Stimulated activated naive CD8-positive, alpha-beta T cell treated with anti-CD3 and anti-CD28 coated beads, Interleukin-15, Interleukin-2, amounts not matched to agents 100 U/mL and 50 U/mL, for 24 hours (primary cell): ENCODE results near the gene HOXB7.

Experiments used
- ATAC-seq: fragments of 150-1000 bp; cut with Tn5 transposase; one replicate; pipeline ENCODE4 v1.10.0; 2021
- DNase-seq: peaks from one replicate; pipeline ENCODE4 v3.0.0; 2021

The HOXB7 gene

DNA sequence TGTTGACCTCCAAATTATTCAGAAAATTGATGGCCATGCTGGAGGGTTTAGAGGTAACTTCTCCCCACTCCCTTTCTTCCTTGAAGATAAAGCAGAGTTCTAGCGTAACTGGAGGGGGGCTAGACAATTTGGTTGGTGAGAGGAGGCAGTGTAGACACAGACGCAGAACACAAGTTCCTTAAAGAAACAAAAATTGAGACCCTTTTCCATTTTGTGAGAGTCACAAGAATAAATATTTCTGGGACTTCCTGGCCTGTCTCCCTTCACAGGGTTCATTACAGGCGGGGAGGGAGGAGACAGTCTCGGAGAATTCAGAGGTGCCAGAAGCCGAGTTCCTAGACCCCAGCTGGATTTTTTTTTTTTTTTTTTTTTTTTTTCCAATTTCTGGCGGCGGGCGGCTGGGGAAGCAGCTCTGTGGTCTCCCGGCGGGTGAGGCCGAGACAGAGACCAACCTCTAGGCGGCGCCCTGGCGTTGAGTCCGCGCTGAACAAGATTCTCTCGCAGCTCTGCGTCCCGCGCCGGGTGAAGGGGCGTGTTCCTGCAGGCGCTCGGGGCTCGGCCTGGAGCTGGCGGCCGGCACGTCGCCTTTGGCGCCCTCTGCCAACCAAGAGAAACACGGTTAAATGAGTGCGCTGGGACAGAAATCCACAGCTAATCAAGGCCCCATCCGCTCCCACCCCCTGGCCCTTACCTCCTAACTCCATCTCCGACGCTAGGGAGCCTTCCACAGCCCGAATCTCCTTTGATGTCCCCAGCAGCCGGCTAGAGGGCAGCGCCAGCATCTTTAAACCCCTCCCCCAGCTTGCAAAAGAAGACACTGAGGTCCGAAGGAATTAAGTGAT is 25.6 kb upstream of the HOXB7 start:
- ATAC-seq (peak; percentile 75), DNase-seq (peak; percentile 89)

DNA sequence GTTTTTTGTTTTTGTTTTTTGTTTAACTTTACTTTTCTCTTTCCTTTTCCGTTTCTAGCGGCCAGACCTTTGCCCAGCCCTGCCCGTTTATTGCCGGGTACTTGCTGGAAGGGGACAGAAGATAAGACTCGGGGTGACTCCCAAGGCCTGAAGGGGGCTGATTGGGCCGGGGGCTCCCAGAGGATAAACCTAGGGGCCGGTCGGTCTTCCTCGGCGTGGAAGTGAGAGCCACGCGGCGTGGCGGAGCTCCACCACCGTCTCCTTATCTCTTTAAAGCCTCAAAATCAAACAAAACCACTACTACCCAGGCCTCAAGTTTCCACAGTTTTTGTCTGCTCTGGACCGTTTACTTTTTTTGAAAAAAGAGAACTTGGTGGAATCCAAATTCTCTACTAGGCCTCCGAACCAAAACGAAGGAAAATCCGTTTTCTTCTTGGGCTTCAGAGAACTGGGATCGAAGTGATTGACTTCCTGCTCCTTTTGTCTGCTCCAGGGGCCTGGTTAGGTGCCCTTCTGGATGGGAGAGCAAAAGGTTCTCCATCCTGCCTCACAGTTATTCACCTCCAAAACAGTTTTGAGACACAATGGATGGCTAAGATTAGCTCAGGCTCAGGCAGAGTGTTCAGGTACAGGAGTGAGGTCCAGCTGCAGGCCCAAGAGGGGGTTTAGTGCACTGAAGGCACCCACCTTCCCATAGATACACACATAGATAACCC is 23.8 kb upstream of the HOXB7 start:
- DNase-seq (no peak), ATAC-seq (no peak)

DNA sequence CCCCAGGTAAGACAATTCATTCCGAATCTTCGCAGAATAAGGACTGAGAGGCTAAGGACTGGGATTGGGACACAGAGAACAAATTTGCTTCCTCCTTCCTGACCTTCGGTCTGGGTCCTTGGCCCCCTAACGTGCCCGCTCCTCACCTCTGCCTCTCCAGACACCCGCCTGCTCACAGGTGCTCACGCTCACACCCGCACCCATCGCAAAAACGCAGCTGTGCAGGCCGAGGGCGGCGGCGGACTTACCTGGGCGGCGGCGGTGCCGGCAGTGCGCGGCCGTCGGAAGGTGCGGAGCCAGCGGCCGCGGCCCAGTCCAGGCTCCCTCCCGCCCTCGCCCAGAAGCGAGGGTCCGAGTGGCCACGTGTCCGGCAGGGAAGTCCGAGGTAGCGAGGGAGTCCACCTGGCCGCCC is 22.5 kb upstream of the HOXB7 start:
- DNase-seq, result no peak
- no peak for ATAC-seq

DNA sequence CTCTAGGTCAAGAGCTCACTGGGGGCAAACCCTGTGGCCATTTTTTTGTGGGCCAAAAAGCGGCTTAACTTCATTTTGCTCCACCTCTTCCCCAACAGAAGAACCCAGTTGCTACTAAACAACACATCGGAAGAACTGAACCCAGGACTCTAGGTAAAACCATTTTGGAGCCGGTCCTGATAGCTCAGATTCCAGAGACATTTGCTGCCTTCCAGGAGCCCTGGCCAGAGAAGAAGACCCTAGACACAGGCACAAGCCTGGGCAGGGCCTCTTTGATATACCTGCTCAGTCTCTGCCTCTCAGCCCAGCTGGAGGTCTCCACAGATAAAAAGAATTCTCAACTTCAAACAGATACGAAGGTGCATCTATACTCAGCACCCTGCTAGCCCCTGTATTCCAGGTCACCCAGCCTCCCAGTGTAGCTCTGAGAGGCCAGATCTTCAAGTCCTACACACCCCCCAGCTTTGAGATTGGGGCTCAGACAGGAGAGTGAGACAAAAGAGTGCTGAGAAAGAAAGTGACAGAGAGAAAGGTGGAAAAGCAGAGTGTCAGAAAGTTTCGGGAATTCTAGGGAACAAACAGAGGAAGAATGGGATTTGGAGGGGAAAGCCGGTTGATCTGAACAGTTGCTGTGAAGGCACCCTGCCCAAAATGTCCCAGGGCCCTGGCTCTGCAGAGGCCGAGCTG is 21.9 kb upstream of the HOXB7 start:
- ATAC-seq, result no peak

DNA sequence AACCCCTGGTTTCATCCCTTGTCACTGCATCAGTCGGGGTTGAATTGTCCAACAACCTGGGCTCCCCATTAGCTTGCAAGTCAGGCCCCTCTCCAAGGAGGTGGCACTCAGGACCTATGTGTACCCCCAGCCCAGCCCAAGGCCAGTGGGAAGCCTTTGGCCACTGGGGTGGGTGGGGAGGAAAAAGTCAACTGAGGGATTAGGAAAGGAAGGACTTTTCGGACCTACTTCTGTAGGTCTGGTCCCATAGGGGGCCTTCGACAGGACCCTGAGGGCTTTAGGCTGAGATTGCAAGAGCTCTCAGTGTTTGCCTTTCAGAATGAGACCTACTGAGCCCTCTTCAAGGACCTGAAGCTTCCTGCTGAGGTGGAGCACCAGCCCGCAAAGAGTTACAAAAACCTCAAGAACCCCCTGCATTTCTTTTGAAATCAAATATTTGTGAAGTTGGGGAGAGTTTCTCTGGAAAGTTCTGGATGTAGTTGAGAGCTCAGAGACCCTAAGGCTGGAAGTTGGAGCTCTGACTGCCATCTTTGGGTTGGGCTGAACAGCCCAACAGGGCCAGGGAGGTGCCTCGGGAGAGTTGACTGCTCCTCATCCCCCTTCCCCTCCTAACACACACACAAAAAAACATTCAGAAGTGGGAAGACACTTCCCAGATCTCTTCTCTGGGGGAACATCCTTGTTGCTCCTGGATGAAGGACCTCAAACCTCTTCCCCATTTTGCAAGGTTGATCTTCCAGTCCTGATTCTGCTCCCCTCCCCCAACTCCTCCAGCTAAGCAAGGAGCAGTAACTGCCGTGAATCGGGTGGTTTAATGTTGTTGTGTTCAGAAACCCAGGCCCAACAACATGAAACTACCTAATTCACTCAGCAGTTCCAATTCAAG is 21.1 kb upstream of the HOXB7 start:
- DNase-seq (no peak), ATAC-seq (no peak)

More for the DNA sequence above, 21.9 kb upstream of the HOXB7 start:
- no peak for DNase-seq

DNA sequence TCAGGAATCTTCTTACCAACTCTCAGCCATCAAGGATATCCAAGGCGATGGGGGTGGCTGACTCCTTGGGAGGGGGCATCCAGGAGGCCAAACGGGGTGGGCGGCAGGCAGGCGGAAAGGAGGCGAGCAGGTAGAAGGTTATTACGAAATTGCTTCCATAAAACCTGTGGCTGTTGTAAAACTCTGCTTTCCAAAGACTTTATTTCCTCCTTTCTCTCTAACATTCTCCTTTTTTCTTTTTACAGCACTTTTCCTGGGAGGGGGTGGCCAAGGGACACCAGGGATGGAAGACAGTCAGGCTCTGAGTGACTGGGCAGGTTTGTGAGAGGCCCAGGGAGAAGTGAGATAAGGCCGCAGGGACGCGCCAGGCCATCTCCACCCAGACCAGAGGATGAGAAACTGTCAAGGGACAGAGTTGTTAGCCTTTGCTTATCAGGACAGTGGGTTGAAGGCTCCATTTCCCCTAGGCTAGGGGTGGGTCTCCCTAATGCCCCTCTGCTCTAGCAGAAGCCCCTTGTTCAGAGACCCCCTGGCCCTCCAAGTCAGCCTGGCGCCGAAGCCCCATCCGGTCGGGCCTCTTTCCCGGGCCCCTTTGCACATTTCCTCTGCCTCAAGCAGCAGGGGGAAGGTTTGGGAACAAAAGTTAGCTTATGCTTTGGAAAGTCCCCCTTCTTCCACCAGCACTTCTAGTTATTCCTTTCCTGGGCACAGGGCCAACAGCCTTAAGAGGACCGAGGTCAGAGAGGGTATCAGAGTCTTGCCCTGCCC is 20.3 kb upstream of the HOXB7 start:
- DNase-seq, result no peak
- ATAC-seq, result no peak

DNA sequence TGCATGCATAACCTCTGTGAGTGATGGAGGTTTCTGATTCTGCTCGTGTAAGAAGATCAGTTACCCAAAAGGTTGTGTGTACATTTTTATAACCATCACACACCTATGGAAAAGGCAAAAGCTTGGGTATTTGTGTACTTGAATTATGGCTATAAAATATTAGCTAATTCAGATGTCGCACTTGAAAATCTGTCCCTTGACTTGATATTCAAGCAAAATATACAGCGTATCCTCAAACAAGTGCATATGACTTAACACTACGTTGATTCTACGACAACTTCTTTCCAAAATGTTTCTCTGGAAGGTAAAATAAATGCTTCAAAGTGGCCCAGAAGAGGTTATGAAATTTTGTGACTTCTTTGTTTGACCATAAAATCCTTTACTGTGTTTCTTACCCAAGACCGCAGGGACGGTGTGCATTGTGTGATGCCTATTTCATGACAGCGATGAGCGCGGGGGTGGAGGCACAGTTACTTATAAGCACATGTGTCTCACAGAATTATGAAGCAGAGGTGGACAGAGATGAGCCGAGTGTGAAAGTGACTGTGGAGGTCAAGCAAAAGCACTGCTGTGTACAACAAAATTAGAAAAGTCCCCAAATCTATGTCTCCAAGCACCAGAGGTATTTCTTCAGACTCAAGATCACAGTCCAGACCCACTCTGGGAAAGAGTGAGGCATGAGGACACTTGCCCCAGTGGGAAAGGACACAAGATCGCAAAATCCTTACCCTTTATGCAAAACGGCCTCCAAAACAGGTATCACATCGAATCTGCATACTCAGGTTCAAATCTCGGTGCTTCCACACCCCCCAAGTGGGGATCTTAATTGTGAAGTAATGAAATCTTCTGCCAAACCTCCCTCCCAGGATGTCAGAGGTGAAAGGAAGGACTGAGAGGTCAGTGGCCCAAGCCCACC is 19.4 kb upstream of the HOXB7 start:
- ATAC-seq, result no peak
- no peak for DNase-seq

DNA sequence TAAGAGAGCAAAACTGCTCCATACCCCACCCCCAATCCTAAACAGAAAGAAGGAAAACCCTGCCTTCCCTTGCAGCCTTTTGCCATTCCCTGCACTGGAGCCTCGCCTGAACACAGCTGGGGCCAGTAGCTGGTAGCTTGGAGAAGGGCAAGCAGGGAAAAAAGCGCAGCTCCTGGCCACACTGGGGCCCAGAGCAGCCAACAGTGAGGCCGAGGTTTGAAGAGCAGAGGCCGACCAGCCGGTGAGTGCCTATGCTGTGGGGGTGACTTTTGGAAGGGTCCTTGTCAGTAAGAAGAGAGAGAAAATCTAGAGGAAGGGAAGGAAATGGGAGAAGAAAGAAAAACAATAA is 18.6 kb upstream of the HOXB7 start:
- no peak for ATAC-seq
- DNase-seq, result no peak

DNA sequence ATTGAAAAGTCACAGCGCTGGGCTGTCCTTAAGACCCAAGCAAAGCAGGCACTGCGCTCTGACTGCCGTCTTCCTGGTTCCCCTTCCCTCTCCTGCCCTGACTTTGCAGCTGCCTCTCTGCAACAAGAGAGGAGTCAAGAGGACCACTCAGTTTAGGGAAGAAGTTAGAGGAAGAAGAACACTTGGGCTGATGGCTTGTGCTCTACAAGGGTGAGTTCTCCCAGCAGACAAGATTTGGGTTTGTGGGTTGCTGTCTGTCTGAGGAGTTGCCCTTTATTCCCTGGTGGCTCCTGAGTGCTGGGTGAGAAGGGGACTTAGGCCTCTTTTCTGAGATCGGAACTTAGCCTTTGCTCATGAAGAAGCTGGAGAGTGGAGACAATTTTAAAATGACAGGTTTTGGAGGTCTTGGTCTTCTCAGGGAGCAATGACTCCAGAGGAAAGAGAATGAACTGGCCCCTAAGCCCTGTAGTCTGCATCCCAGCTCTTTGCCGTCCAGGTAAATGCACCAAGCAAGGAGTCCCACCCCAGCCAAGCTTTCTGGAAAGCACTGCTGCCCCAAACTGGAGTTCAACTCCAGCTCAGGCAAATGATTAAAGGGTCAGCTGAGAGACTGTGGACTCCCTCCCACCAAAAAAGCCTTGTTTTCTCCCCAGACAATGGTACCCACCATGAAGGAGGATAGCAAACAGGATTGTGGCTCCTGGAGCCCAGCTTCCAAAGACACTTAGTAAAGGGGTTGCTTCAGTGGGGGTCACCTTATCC is 18.0 kb upstream of the HOXB7 start:
- no peak for DNase-seq
- no peak for ATAC-seq

DNA sequence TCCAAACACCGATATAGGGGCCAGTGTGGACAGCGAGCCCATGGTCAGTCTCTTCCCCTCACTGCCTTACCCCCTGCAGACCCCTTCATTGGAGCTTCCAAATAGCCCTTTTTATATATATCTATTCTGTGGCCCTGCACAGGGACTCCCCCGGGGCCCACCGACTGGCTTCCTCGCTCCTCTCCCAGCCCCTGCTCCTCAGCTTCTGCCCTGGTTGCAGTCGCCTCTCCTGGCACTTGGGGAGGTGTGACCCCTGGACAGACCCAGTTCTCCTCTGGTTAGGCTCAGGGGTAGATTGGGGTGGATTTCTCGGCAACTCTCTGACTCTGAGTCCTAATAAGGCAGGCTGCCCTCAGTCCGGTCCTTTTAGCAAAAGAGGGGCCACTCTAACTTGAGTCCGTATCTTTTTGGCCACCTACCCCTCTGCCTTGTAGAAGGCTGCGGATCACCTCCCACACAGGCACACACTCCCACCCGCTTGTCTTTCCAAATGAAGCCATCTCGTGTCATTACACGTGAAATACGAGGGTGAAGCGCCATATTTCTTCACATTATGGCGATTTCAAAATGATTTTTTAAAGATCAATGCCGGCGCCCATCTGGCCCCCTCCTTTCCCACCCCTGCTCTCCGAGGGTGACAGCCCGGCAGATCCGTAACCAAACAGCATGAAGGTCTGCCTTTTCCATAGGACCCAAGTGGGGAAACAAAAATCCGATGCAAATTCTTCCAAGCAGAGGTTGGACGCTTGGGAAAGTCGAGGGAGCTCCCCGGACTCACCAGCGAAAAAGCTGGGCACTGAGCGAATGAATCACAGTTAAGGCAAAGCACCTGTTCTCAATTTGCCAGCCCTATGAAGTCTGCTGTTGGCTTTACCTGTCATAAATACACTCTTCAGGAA is 17.1 kb upstream of the HOXB7 start:
- DNase-seq, result no peak
- ATAC-seq, result no peak

DNA sequence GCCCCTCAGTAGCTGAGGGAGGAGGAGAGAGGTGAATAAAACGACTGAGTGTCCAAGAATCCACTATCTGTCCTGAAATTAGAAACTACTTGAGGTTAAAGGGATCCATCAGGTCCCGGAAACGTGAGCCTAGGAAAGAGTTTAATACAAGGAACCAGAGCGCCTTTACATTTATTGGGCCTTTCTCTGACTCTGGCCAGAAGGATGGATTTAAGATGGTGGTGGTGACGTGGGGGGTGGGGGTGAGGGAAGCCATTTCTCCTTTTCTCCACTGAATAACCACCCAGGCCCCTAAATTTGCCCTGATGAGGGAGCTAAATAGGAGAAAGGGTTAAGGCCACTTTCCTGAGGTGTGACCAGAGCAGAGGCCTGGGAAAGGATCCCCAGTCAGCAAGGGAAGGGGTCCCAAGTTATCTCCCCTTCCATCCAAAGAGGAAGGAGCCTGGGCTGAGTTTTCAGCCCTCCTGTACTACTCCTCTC is 16.3 kb upstream of the HOXB7 start:
- ATAC-seq (no peak), DNase-seq (no peak)

DNA sequence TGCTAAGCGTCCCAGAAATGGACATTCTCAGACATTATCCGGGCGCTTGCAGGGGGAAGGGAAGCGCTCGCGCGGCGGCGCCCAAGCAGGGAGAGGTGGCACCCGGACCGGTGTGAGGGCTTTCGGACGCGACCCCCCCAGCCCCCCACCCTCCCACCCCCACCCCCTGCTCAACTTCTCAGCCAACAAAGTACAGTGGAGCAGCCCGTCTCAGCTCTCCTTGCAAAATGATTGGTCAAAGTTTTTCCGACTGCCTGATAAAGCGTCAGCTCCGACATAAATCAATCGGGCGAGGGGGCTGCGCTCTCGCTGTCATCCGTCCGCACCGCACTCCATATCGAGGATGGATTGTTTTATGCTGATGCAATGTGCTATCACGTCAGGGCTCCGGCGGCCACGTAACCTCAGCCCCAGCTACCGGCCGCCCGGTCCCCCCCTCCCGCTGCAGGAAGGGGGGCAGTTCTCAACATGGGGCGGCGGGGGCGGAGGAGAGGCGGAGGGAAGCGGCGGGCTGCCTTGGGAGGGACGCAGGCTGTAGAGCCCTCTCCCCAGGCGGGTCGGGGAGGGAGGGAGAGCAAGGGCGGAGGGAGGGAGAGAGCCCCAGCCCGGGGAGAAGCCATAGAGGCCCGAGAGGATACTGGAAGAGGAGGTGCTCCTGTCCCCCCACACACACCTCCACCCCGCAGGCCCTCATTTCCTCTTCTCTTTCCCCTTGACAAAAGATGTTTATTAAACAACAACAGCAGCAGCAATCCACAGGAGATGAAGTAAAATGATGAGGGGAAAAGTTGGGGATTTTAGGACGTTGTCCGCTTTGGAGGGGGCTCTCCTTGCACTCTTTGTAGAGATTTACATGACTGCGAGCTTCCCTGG is 15.7 kb upstream of the HOXB7 start, which contains the start of gene HOXB9:
TSS of gene HOXB9 (minus strand) at position 114 of the 873 bp plus-strand sequence. CDS start at position 25, 89 bp downstream.
- ATAC-seq (peak; percentile 41), DNase-seq (peak; percentile 66)

DNA sequence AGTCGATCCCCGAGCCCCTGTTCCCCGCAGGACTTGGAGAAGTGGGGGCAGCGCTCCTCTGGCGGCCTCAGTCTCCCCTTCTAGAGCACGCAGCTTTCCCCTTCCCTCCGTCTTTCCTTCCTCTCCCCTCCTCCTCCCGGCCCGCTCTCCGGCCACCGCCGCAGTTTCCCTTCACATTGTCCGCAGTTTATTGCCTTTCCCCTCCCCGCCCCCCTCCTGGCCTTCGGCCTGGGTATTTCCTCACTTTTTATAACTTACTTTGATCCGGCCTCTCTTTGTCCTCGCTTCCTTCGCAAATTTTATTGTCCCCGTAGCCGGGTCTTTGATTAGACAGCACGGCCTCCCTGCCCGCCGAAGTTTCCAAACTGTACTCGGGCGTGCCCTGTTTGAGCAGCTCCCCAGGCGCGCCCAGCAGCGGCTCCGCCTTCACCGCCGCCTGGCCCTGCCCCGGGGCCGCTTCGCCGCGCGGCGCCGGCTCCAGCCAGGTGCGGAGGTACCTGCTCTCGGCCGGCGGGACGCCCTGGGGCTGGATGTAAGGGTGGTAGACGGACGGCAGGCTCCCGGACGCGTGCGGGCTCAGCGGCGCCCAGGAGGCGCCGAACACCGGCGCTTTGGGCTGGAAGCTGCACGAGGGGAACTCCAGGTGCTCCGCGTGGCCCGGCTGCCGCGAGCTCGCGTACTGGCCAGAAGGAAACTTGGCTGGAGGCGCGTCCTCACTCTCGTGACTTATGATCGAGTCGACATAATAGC is 14.9 kb upstream of the HOXB7 start:
- DNase-seq, result peak; percentile 58
- peak; percentile 47 for ATAC-seq

DNA sequence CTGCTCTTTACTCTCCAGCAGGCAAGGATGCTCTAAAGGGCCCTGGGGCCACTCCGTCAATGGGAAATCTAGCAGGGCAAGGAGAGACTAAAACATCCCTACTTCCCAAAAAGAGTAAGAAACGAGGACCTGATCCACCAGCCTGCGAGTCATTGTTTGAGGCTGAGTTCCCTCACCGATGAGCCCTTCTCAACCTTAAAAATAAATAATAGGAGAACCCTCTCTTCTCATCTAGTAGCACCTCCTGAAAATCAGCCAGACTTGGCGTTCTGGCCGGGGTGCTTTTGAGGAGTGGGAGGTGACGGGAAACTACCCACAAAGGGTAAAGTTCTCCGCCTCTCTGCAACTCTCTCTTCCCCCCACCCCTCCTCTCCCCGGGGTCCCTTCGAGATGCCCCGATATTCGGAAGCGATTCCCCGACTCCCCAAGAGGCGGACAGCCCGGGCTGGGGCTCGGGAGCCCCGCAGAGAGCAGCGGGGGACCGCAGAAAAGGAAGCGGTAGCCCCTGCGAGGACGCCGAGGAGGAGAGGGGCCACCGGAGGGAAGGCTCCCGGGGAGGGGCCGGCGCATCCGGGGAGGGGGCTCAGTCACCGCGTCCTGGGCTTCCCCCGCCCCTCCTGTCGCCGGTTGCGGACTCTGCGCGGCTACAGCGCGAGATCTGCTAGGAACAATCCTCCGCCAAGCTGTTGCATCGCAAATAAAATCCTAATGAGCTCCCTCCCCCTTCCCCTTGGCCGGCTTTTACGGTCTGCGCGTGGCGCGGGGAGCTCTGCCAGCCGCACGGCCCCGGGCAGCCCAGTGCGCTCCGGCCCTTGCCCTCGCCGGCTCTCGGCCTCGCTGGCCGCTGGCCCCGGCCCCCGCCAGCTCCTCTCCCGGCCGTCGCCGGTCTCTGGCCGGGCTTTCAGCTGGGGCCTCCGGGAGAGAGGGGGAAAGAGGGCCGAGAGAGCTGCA is 14.0 kb upstream of the HOXB7 start:
- DNase-seq (no peak), ATAC-seq (no peak)

DNA sequence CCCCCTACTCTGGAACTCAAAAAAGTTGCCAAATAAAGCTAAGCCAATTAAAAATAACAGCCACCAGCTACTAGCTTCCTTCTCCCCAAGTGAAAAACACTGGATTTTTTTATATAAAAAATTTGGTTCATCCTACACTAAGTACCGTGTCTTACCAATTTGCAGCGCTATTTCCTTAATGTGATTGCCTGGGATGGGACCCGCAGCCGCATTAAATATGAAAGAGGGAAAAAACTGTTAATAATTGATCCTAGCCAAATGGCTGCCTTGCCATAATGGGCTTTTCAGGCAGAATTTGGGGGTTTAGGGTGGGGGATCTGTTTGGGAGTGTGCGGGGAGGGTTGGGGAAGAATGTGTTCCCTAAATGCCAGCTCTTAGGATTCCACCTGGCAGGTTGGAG is 13.3 kb upstream of the HOXB7 start:
- no peak for ATAC-seq
- no peak for DNase-seq
